ENCODE data around the gene OSBPL2.

The OSBPL2 gene

GRCh38 chr20:62210496-62210855 is 27.8 kb upstream of the OSBPL2 start:
- H3K27me3 ChIP-seq (ENCODE audit: insufficient read depth, low read length, poor library complexity), result peaks cover 3% of the 10 kb centered on the region
- TF ChIP-seq CTCF (IDR thresholded peaks at IDR 0.05; ENCODE audit: borderline replicate concordance, extremely low read depth, low read length, poor library complexity, severe bottlenecking) (no peak), EZH2 (IDR thresholded peaks at IDR 0.05; ENCODE audit: borderline replicate concordance, low read depth, low read length, severe bottlenecking) (no peak)
- H3K4me2 ChIP-seq (ENCODE audit: insufficient read depth, low read length), result no peak overlapping the region
- ATAC-seq (ENCODE audit: insufficient read depth, low read depth), result no peak
- H3K4me1 ChIP-seq (ENCODE audit: insufficient read depth, low read length), result no peaks in the 10 kb centered on the region
- no peaks in the 10 kb centered on the region for H3K79me2 ChIP-seq (ENCODE audit: insufficient read depth, low read length)
- H2AFZ ChIP-seq (ENCODE audit: low read depth, low read length), result no peak overlapping the region
- H3K27ac ChIP-seq (ENCODE audit: low read length), result no peak overlapping the region
- DNase-seq, result no peak
- no peak overlapping the region for H3K4me3 ChIP-seq (ENCODE audit: low read depth in 1 of 2, low read length in 2 of 2)
- H3K9me3 ChIP-seq (ENCODE audit: insufficient read depth, low read length, severe bottlenecking), result no peaks in the 10 kb centered on the region
- peaks cover 34% of the 10 kb centered on the region for H4K20me1 ChIP-seq (ENCODE audit: insufficient read depth, low read length)
- no peaks in the 10 kb centered on the region for H3K36me3 ChIP-seq (ENCODE audit: insufficient read depth, low read length)
- no peak overlapping the region for H3K9ac ChIP-seq (ENCODE audit: low read depth, low read length)

GRCh38 chr20:62211216-62211615 is 27.1 kb upstream of the OSBPL2 start:
- H4K20me1 ChIP-seq (ENCODE audit: insufficient read depth, low read length), result peaks cover 39% of the 10 kb centered on the region
- no peaks in the 10 kb centered on the region for H3K36me3 ChIP-seq (ENCODE audit: insufficient read depth, low read length)
- no peak overlapping the region for H3K27ac ChIP-seq (ENCODE audit: low read length)
- DNase-seq, result no peak
- H2AFZ ChIP-seq (ENCODE audit: low read depth, low read length), result no peak overlapping the region
- H3K79me2 ChIP-seq (ENCODE audit: insufficient read depth, low read length), result no peaks in the 10 kb centered on the region
- TF ChIP-seq EZH2 (IDR thresholded peaks at IDR 0.05; ENCODE audit: borderline replicate concordance, low read depth, low read length, severe bottlenecking) (no peak), CTCF (IDR thresholded peaks at IDR 0.05; ENCODE audit: borderline replicate concordance, extremely low read depth, low read length, poor library complexity, severe bottlenecking) (no peak)
- ATAC-seq (ENCODE audit: insufficient read depth, low read depth), result no peak
- peaks cover 3% of the 10 kb centered on the region for H3K27me3 ChIP-seq (ENCODE audit: insufficient read depth, low read length, poor library complexity)
- no peaks in the 10 kb centered on the region for H3K4me1 ChIP-seq (ENCODE audit: insufficient read depth, low read length)
- H3K9me3 ChIP-seq (ENCODE audit: insufficient read depth, low read length, severe bottlenecking), result no peaks in the 10 kb centered on the region
- no peak overlapping the region for H3K4me3 ChIP-seq (ENCODE audit: low read depth in 1 of 2, low read length in 2 of 2)
- H3K9ac ChIP-seq (ENCODE audit: low read depth, low read length), result no peak overlapping the region
- H3K4me2 ChIP-seq (ENCODE audit: insufficient read depth, low read length), result no peak overlapping the region

- no peak for DNase-seq
- H3K27ac ChIP-seq (ENCODE audit: low read length), result no peak overlapping the region
- peaks cover 3% of the 10 kb centered on the region for H3K27me3 ChIP-seq (ENCODE audit: insufficient read depth, low read length, poor library complexity)
- H4K20me1 ChIP-seq (ENCODE audit: insufficient read depth, low read length), result peaks cover 42% of the 10 kb centered on the region
- no peak overlapping the region for H3K9ac ChIP-seq (ENCODE audit: low read depth, low read length)
- no peak for TF ChIP-seq EZH2 (IDR thresholded peaks at IDR 0.05; ENCODE audit: borderline replicate concordance, low read depth, low read length, severe bottlenecking)
- no peak for TF ChIP-seq CTCF (IDR thresholded peaks at IDR 0.05; ENCODE audit: borderline replicate concordance, extremely low read depth, low read length, poor library complexity, severe bottlenecking)
- no peak for ATAC-seq (ENCODE audit: insufficient read depth, low read depth)
- no peak overlapping the region for H2AFZ ChIP-seq (ENCODE audit: low read depth, low read length)
- no peaks in the 10 kb centered on the region for H3K79me2 ChIP-seq (ENCODE audit: insufficient read depth, low read length)
- H3K4me3 ChIP-seq (ENCODE audit: low read depth in 1 of 2, low read length in 2 of 2), result no peak overlapping the region
- no peaks in the 10 kb centered on the region for H3K36me3 ChIP-seq (ENCODE audit: insufficient read depth, low read length)
- H3K4me2 ChIP-seq (ENCODE audit: insufficient read depth, low read length), result no peak overlapping the region
- no peaks in the 10 kb centered on the region for H3K4me1 ChIP-seq (ENCODE audit: insufficient read depth, low read length)
- no peaks in the 10 kb centered on the region for H3K9me3 ChIP-seq (ENCODE audit: insufficient read depth, low read length, severe bottlenecking)
These were observed 26.5 kb upstream of the OSBPL2 start for GRCh38 chr20:62211769-62212288.

- H3K4me2 ChIP-seq (ENCODE audit: insufficient read depth, low read length), result no peak overlapping the region
- H4K20me1 ChIP-seq (ENCODE audit: insufficient read depth, low read length), result peaks cover 43% of the 10 kb centered on the region
- H3K79me2 ChIP-seq (ENCODE audit: insufficient read depth, low read length), result no peaks in the 10 kb centered on the region
- H2AFZ ChIP-seq (ENCODE audit: low read depth, low read length), result no peak overlapping the region
- H3K9ac ChIP-seq (ENCODE audit: low read depth, low read length), result no peak overlapping the region
- DNase-seq (no peak), ATAC-seq (ENCODE audit: insufficient read depth, low read depth) (no peak)
- no peaks in the 10 kb centered on the region for H3K36me3 ChIP-seq (ENCODE audit: insufficient read depth, low read length)
- no peak overlapping the region for H3K4me3 ChIP-seq (ENCODE audit: low read depth in 1 of 2, low read length in 2 of 2)
- peaks cover 3% of the 10 kb centered on the region for H3K27me3 ChIP-seq (ENCODE audit: insufficient read depth, low read length, poor library complexity)
- TF ChIP-seq EZH2 (IDR thresholded peaks at IDR 0.05; ENCODE audit: borderline replicate concordance, low read depth, low read length, severe bottlenecking) (no peak), CTCF (IDR thresholded peaks at IDR 0.05; ENCODE audit: borderline replicate concordance, extremely low read depth, low read length, poor library complexity, severe bottlenecking) (no peak)
- no peak overlapping the region for H3K27ac ChIP-seq (ENCODE audit: low read length)
- no peaks in the 10 kb centered on the region for H3K4me1 ChIP-seq (ENCODE audit: insufficient read depth, low read length)
- no peaks in the 10 kb centered on the region for H3K9me3 ChIP-seq (ENCODE audit: insufficient read depth, low read length, severe bottlenecking)
These were observed 26.0 kb upstream of the OSBPL2 start for GRCh38 chr20:62212299-62212698.

Data from DND-41 (cell line).